ENCODE results near the gene SLIT2.

SLIT2 gene

DNA sequence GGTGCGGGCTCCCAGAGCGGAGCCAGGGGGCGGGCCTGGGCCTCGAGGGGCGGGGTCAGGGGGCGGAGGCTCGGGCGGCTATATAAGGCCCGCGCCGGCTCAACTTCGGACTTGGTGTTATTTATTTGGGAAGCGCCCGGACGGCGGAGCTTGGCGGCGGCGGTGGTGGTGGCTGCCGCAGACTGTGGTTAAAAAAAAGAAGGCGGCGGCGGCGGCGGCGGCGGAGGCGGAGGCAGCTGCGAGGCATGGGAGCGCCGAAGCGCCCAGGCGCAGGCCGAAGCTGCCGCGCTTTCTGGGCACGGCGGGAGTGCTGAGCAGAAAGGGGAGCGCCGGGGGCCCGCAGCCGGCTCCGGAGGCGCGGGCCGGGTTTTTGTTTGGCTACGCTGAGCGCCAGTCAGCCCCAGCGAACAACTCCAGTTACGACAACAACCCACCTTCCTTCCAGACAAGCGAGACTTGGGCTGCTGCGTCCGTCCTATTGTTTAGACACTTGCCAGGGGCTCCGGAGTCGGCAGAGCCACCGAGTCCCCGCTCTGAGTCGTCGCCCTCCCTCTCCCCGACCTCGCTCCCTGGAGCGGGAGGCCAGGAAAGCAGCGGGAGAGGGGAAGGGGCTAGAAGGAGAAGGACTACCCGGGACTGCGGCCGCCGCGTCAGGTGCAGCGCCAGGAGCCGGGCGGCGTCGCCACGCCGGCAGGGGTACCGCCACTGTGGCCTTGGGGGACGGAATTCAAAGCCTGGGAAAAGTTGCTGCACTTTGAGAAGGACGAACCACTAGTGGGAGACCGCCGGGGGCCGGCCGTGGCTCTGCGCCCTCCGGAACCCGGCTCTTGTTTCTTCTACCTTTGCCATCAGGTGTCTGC lies at the start of gene SLIT2:
SLIT2 (plus strand) TSS at position 110 of the 860 bp plus-strand sequence. CDS start 1,911 bp downstream, outside the sequence.
- DNase-seq = peak; percentile 44 to 93 (median 85)
- intact Hi-C loops (cut with DNase I) = no loop called here

DNA sequence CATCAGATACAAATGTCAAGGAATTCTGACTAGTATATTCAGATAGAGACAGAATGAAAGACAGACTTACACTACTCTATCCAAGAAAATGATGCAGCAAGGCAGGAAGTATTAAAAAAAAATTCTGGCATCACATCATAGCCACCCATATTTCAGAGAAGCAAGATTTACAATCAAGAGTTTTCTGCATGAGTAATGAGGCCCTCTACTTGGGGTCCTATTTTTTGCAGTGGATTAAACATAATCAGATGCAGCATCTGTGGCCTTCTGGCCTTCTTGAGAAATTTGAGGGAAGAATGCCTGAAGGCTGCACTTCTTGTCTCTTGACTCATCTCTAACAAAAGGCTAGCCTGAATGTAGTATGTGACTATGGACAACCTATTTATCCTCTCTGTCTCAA lies 48.2 kb upstream of the SLIT2 start:
- intact Hi-C loops (cut with DNase I) = no loop called here
- no peak for DNase-seq

GRCh38 chr4:20217521-20217920 lies 34.2 kb upstream of the SLIT2 start:
- DNase-seq = no peak
- intact Hi-C loops (cut with DNase I) = no loop called here

- intact Hi-C loops (cut with DNase I) = no loop called here
Observed at GRCh38 chr4:20217951-20218350, 33.8 kb upstream of the SLIT2 start.

GRCh38 chr4:20219521-20219920 lies 32.2 kb upstream of the SLIT2 start:
- intact Hi-C loops (cut with DNase I) = no loop called here

More at GRCh38 chr4:20217951-20218350, 33.8 kb upstream of the SLIT2 start:
- DNase-seq = no peak

GRCh38 chr4:20237894-20238537 lies 13.7 kb upstream of the SLIT2 start:
- intact Hi-C loops (cut with DNase I) = no loop called here
- no peak for DNase-seq

More at GRCh38 chr4:20219521-20219920, 32.2 kb upstream of the SLIT2 start:
- DNase-seq = no peak

DNA sequence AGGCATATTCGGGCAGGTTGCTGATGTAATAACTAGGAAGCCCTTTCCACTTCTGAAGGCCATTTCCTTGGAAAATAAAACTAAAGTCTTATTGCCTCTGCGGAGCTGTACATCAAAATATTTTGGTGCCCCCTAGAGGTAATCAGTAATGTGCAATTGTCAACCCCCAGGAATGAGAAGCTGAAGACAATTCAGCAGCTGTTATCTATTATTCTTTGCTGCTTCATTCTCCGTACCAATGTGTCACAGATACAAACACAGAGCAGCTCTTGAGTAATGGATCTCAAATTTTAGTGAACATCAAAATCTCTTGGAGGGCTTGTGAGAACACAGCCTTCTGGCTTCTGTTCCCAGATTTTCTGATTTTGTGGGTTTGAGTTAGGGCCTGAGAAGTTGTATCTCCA lies 3.5 kb upstream of the SLIT2 start:
- peak in 11 of 42 donors; percentile 7 to 65 (median 30) for DNase-seq
- intact Hi-C loops (cut with DNase I) = loop anchor here (10.0 kb wide), 1 partner anchor 1023 kb away; no protein-coding TSS in a partner anchor

GRCh38 chr4:20249333-20249732 lies 2.4 kb upstream of the SLIT2 start:
- DNase-seq = peak in 6 of 42 donors; percentile 7 to 48 (median 21)
- intact Hi-C loops (cut with DNase I) = loop anchor here (10.0 kb wide), 1 partner anchor 1025 kb away; no protein-coding TSS in a partner anchor

- peak in 3 of 42 donors; percentile 5 to 41 (median 20) for DNase-seq
- intact Hi-C loops (cut with DNase I) = no loop called here
Observed at GRCh38 chr4:20251031-20251795, 492 bp upstream of the SLIT2 start.

- DNase-seq = peak in 39 of 42 donors; percentile 8 to 72 (median 44)
- intact Hi-C loops (cut with DNase I) = no loop called here
Observed at GRCh38 chr4:20252656-20253282, 1.1 kb downstream of the SLIT2 start.

GRCh38 chr4:20253283-20253734 lies 1.6 kb downstream of the SLIT2 start:
- DNase-seq = peak in 18 of 42 donors; percentile 7 to 40 (median 20)
- intact Hi-C loops (cut with DNase I) = no loop called here

- intact Hi-C loops (cut with DNase I) = no loop called here
- DNase-seq = peak in 41 of 42 donors; percentile 13 to 66 (median 41)
Observed at GRCh38 chr4:20253735-20254409, 2.2 kb downstream of the SLIT2 start.

- intact Hi-C loops (cut with DNase I) = no loop called here
- DNase-seq = peak; percentile 15 to 80 (median 54)
Observed at GRCh38 chr4:20254511-20255250, 3.0 kb downstream of the SLIT2 start.

- DNase-seq = no peak
- intact Hi-C loops (cut with DNase I) = no loop called here
Observed at GRCh38 chr4:20255251-20255586, 3.5 kb downstream of the SLIT2 start.

- intact Hi-C loops (cut with DNase I) = no loop called here
- no peak for DNase-seq
Observed at GRCh38 chr4:20255823-20256222, 4.1 kb downstream of the SLIT2 start.

GRCh38 chr4:20256381-20256881 lies 4.7 kb downstream of the SLIT2 start:
- intact Hi-C loops (cut with DNase I) = no loop called here
- DNase-seq = no peak

- intact Hi-C loops (cut with DNase I) = no loop called here
- no peak for DNase-seq
Observed at GRCh38 chr4:20259707-20260106, 8.0 kb downstream of the SLIT2 start.

Data from head of caudate nucleus (tissue), 42 donors.